Measurements from ENCODE around the gene ASS1. TPM values are rescaled to one million over a fixed set of nuclear protein-coding genes. Genes with fewer than 3 reads are reported as not detected.

ASS1 gene
- total and polyA plus RNA-seq, 2 of the 13 experiments (the other 11 are each of a cell fraction or from before 2014, with no cell fraction given), result 77.6 to 122 TPM

DNA sequence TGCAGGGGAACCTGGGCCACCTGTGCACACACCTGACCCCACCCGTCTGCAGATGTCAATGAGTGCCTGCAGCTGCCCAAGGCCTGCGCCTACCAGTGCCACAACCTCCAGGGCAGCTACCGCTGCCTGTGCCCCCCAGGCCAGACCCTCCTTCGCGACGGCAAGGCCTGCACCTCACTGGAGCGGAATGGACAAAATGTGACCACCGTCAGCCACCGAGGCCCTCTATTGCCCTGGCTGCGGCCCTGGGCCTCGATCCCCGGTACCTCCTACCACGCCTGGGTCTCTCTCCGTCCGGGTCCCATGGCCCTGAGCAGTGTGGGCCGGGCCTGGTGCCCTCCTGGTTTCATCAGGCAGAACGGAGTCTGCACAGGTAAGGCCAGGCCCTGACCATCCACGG, 14.5 kb upstream of the ASS1 start:
- no peak overlapping the region for H3K4me3 ChIP-seq (replicated peaks in 1 of 3; ENCODE audit: insufficient read depth in 1 of 3, low read depth in 2 of 3, low read length in 3 of 3)
- no peaks in the 10 kb centered on the region for H3K36me3 ChIP-seq (replicated peaks in 1 of 2; ENCODE audit: control insufficient read depth in 1 of 2, insufficient read depth in 2 of 2, low read length in 2 of 2)
- DNase-seq (ENCODE audit: low spot score), result no peak
- no peak overlapping the region for H3K9ac ChIP-seq (ENCODE audit: insufficient read depth, low read depth, low read length)
- no peak for FAIRE-seq
- peaks cover 11 to 53% of the 10 kb centered on the region in 2 experiments; a peak in 4 of 5 replicates for H3K27me3 ChIP-seq (ENCODE audit: control insufficient read depth in 1 of 2, insufficient read depth in 2 of 2, low read length in 2 of 2)
- ATAC-seq, result no peak
- H3K27ac ChIP-seq (ENCODE audit: extremely low read length, insufficient read depth, low read length), result no peak overlapping the region
- TF ChIP-seq, protein P1, sequence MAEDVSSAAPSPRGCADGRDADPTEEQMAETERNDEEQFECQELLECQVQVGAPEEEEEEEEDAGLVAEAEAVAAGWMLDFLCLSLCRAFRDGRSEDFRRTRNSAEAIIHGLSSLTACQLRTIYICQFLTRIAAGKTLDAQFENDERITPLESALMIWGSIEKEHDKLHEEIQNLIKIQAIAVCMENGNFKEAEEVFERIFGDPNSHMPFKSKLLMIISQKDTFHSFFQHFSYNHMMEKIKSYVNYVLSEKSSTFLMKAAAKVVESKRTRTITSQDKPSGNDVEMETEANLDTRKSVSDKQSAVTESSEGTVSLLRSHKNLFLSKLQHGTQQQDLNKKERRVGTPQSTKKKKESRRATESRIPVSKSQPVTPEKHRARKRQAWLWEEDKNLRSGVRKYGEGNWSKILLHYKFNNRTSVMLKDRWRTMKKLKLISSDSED (CRISPR knock-in tag; IDR thresholded peaks at IDR 0.05), result no peak
- no peak for TF ChIP-seq ELF3 (CRISPR knock-in tag; IDR thresholded peaks at IDR 0.05)
- TF ChIP-seq, protein P2, sequence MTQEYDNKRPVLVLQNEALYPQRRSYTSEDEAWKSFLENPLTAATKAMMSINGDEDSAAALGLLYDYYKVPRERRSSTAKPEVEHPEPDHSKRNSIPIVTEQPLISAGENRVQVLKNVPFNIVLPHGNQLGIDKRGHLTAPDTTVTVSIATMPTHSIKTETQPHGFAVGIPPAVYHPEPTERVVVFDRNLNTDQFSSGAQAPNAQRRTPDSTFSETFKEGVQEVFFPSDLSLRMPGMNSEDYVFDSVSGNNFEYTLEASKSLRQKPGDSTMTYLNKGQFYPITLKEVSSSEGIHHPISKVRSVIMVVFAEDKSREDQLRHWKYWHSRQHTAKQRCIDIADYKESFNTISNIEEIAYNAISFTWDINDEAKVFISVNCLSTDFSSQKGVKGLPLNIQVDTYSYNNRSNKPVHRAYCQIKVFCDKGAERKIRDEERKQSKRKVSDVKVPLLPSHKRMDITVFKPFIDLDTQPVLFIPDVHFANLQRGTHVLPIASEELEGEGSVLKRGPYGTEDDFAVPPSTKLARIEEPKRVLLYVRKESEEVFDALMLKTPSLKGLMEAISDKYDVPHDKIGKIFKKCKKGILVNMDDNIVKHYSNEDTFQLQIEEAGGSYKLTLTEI (CRISPR knock-in tag; conservative IDR thresholded peaks at IDR 0.05), result no peak
- H3K9me3 ChIP-seq (ENCODE audit: low read length), result no peaks in the 10 kb centered on the region
- in situ Hi-C loops (cut with HindIII; ENCODE audit: extremely low pct_ligation_motif_present, low pct_unique_long_range_greater_than_20kb) (no loop called here), intact Hi-C loops (cut with micrococcal nuclease; ENCODE audit: unreplicated experiment) (no loop called here)
- H4K20me1 ChIP-seq (ENCODE audit: insufficient read depth, low read length), result no peaks in the 10 kb centered on the region
- peaks cover 43% of the 10 kb centered on the region for H3K4me1 ChIP-seq (ENCODE audit: insufficient read depth, low read length)
- POLR2A ChIA-PET, result no interaction called here
- WGBS (ENCODE audit: low lambda C conversion rate), result 67% methylated on average over 14 of the region's 18 CpGs
- H2AFZ ChIP-seq (ENCODE audit: low read length), result no peak overlapping the region
- no TSS peak for BruUV-seq (replicated peaks)
- H3K79me2 ChIP-seq (ENCODE audit: insufficient read depth, low read length), result no peaks in the 10 kb centered on the region
- no peak overlapping the region for H3K4me2 ChIP-seq (ENCODE audit: low read depth, low read length)
- CTCF ChIA-PET (ENCODE audit: low intra/inter-chr PET ratio, low total read pairs), result no interaction called here

DNA sequence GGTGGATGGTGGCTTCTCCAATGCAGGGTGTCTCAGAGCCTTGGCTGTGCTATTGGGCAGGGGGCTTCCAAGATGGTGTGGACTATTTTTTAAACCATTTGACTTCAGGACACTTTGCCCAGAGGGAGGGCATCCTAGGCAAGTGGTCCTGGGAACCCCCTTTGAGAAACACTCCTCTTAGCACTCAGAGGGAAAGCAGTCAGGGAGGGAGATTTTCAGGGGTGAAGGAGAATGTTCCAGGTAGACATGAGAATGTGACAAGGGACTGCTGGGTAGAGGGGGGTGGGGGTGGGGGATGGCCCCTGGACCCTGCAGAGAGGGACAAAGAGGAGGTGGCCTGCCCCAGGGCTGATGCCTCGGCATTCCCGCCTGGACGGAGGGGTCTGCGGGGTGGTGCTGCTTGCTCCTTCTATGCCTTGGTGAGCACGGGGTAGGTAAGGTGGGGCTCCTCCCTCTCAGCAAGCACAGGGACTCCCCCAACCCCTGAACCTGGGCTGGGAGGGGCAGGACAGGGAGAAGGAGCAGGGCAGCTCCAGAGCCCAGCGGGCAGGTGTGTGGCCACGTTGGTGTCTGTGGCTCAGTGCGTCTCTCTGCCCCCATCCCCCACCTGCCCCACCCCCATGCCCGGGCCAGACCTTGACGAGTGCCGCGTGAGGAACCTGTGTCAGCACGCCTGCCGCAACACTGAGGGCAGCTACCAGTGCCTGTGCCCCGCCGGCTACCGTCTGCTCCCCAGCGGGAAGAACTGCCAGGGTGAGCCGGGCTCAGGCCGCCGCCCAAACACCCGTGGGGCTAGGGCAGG, 13.8 kb upstream of the ASS1 start:
- no peak for FAIRE-seq
- Histone ChIP-seq H3K36me3 (replicated peaks in 1 of 2; ENCODE audit: control insufficient read depth in 1 of 2, insufficient read depth in 2 of 2, low read length in 2 of 2) (no peaks in the 10 kb centered on the region), H3K4me2 (ENCODE audit: low read depth, low read length) (no peak overlapping the region), H3K4me1 (ENCODE audit: insufficient read depth, low read length) (peaks cover 36% of the 10 kb centered on the region), H3K79me2 (ENCODE audit: insufficient read depth, low read length) (no peaks in the 10 kb centered on the region), H3K27ac (ENCODE audit: extremely low read length, insufficient read depth, low read length) (no peak overlapping the region), H4K20me1 (ENCODE audit: insufficient read depth, low read length) (no peaks in the 10 kb centered on the region), H3K9me3 (ENCODE audit: low read length) (no peaks in the 10 kb centered on the region), H3K27me3 (ENCODE audit: control insufficient read depth in 1 of 2, insufficient read depth in 2 of 2, low read length in 2 of 2) (peaks cover 11 to 54% of the 10 kb centered on the region in 2 experiments; a peak in 4 of 5 replicates), H2AFZ (ENCODE audit: low read length) (no peak overlapping the region), H3K4me3 (replicated peaks in 1 of 3; ENCODE audit: insufficient read depth in 1 of 3, low read depth in 2 of 3, low read length in 3 of 3) (no peak overlapping the region), H3K9ac (ENCODE audit: insufficient read depth, low read depth, low read length) (no peak overlapping the region)
- no TSS peak for BruUV-seq (replicated peaks)
- POLR2A ChIA-PET, result no interaction called here
- DNase-seq (ENCODE audit: low spot score), result no peak
- in situ Hi-C loops (cut with HindIII; ENCODE audit: extremely low pct_ligation_motif_present, low pct_unique_long_range_greater_than_20kb), result no loop called here
- ATAC-seq, result no peak
- 60% methylated on average over 5 of the region's 22 CpGs for WGBS (ENCODE audit: low lambda C conversion rate)
- intact Hi-C loops (cut with micrococcal nuclease; ENCODE audit: unreplicated experiment), result no loop called here
- CTCF ChIA-PET (ENCODE audit: low intra/inter-chr PET ratio, low total read pairs), result no interaction called here
- TF ChIP-seq, protein P3, sequence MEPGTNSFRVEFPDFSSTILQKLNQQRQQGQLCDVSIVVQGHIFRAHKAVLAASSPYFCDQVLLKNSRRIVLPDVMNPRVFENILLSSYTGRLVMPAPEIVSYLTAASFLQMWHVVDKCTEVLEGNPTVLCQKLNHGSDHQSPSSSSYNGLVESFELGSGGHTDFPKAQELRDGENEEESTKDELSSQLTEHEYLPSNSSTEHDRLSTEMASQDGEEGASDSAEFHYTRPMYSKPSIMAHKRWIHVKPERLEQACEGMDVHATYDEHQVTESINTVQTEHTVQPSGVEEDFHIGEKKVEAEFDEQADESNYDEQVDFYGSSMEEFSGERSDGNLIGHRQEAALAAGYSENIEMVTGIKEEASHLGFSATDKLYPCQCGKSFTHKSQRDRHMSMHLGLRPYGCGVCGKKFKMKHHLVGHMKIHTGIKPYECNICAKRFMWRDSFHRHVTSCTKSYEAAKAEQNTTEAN (CRISPR knock-in tag; conservative IDR thresholded peaks at IDR 0.05), result no peak
- TF ChIP-seq, protein P4, sequence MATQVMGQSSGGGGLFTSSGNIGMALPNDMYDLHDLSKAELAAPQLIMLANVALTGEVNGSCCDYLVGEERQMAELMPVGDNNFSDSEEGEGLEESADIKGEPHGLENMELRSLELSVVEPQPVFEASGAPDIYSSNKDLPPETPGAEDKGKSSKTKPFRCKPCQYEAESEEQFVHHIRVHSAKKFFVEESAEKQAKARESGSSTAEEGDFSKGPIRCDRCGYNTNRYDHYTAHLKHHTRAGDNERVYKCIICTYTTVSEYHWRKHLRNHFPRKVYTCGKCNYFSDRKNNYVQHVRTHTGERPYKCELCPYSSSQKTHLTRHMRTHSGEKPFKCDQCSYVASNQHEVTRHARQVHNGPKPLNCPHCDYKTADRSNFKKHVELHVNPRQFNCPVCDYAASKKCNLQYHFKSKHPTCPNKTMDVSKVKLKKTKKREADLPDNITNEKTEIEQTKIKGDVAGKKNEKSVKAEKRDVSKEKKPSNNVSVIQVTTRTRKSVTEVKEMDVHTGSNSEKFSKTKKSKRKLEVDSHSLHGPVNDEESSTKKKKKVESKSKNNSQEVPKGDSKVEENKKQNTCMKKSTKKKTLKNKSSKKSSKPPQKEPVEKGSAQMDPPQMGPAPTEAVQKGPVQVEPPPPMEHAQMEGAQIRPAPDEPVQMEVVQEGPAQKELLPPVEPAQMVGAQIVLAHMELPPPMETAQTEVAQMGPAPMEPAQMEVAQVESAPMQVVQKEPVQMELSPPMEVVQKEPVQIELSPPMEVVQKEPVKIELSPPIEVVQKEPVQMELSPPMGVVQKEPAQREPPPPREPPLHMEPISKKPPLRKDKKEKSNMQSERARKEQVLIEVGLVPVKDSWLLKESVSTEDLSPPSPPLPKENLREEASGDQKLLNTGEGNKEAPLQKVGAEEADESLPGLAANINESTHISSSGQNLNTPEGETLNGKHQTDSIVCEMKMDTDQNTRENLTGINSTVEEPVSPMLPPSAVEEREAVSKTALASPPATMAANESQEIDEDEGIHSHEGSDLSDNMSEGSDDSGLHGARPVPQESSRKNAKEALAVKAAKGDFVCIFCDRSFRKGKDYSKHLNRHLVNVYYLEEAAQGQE (IDR thresholded peaks at IDR 0.05; ENCODE audit: borderline replicate concordance in 1 of 2, low read depth in 1 of 2, low read length in 2 of 2), result no peak
- no peak for TF ChIP-seq ZNF296 (CRISPR knock-in tag; conservative IDR thresholded peaks at IDR 0.05)

All from HepG2 (cell line).